Activated T-helper 1 cell treated with anti-CD3 and anti-CD28 coated beads, Interleukin-12 subunit alpha, Interleukin-12 subunit beta, Interleukin-2, Interleukin-4 antibody, amounts not matched to agents 30 ng/mL and 10 ng/mL and 1 ng/mL, durations not matched to agents 14 hours and 24 hours and 36 hours (primary cell): ENCODE measurements around the gene GABRB2. TPM values are rescaled to one million over a fixed set of nuclear protein-coding genes. Genes with fewer than 3 reads are reported as not detected.

Experiments used
- DNase-seq: peaks from one replicate; pipeline ENCODE4 v3.0.0; 2021; ENCODE audit warnings: low spot score
- H3K27ac Mint-ChIP-seq: one replicate; pipeline ENCODE4 v1.8.0; 2021; ENCODE audit warnings: mild to moderate bottlenecking, mixed read lengths
- H3K27me3 Mint-ChIP-seq: one replicate; pipeline ENCODE4 v1.8.0; 2022; ENCODE audit warnings: mild to moderate bottlenecking, moderate library complexity, mixed read lengths; ENCODE audit not compliant: insufficient read depth
- H3K36me3 Mint-ChIP-seq: one replicate; pipeline ENCODE4 v1.8.0; 2021; ENCODE audit warnings: low read depth, mixed read lengths
- H3K4me1 Mint-ChIP-seq: one replicate; pipeline ENCODE4 v1.8.0; 2021; ENCODE audit warnings: low read depth, mixed read lengths
- H3K4me3 Mint-ChIP-seq: one replicate; pipeline ENCODE4 v1.8.0; 2021; ENCODE audit warnings: mild to moderate bottlenecking, moderate library complexity, mixed read lengths
- H3K9me3 Mint-ChIP-seq: one replicate; pipeline ENCODE4 v1.8.0; 2021; ENCODE audit warnings: mixed read lengths
- intact Hi-C: fragments of 100-400 bp; cut with micrococcal nuclease; formaldehyde crosslinking; loops from one replicate; pipeline ENCODE4 v1.15.1; 2024
- total RNA-seq: library from RNA; stranded (reverse); gene quantifications from 2 replicates; pipeline ENCODE4 v1.2.3, GENCODE V29; 2022

GABRB2 gene
- total RNA-seq, 1 donor from 2014 or later: not detected

DNA sequence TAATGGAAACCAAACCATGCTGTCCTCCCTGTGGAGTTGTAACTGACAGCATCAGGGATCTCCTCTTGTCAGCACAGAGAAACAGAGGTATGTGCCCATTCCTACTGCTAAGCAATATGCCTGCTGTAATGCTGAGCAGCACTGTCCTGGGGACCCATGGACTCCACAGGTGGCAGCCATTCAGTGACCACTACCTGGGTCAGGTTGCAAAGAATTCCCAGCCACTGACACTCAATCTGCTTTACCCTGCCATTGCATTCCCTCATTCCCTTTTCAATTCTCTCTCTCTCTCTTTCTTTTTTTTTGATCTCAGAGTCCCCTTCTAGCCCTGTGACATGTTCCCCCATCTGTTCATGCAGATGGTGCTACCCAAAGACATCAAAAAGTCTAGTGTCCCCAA, 104.1 kb downstream of the GABRB2 start:
- Mint-ChIP-seq H3K9me3 (no peaks in the 10 kb centered on the region), H3K4me3 (no peak overlapping the region), H3K27me3 (no peaks in the 10 kb centered on the region), H3K27ac (no peak overlapping the region), H3K36me3 (no peaks in the 10 kb centered on the region), H3K4me1 (no peaks in the 10 kb centered on the region)
- intact Hi-C loops: no loop called here
- DNase-seq: no peak

DNA sequence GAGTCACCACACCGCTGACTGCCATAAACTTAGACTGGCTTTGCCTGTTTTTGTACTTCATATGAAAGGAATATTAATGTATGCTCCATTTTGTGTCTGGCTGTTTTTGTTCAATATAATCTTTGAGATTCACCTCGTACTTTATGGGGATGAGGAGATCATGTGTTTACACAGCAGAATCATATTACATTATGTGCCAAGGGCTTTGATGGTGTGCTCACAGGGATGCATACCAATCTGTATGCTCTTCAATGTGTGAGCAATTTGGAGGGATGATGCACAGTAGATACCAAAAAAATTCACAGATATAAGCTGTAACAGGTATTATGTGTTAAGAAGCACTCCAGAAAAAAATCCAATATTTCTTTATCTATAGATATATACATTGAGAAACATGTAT, 113.7 kb downstream of the GABRB2 start:
- no peaks in the 10 kb centered on the region for H3K9me3 Mint-ChIP-seq
- H3K27me3 Mint-ChIP-seq: no peaks in the 10 kb centered on the region
- H3K4me1 Mint-ChIP-seq: no peaks in the 10 kb centered on the region
- intact Hi-C loops: no loop called here
- H3K4me3 Mint-ChIP-seq: no peak overlapping the region
- no peak for DNase-seq
- H3K36me3 Mint-ChIP-seq: no peaks in the 10 kb centered on the region
- H3K27ac Mint-ChIP-seq: no peak overlapping the region

DNA sequence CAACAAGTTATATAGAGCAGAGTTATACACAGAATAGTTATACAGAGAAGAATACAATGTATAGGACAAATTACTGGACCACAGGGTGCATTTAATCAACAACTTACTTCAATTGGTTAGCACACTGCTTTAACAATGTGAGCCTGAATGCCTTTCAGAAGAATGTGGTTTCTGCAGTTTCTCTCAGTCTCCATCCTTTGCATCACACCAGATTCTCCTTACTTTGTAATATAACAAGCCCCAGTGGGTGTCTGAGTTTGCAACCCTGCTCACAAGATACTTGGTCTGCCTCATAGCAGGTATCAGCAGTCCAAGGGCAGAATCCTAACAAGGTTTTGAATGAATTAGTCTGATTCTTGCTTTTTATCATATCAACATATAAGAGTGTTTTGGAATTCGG, 114.6 kb downstream of the GABRB2 start:
- intact Hi-C loops: no loop called here
- Mint-ChIP-seq H3K27me3 (no peaks in the 10 kb centered on the region), H3K36me3 (no peaks in the 10 kb centered on the region), H3K4me1 (no peaks in the 10 kb centered on the region), H3K4me3 (no peak overlapping the region), H3K9me3 (no peaks in the 10 kb centered on the region), H3K27ac (no peak overlapping the region)
- no peak for DNase-seq

DNA sequence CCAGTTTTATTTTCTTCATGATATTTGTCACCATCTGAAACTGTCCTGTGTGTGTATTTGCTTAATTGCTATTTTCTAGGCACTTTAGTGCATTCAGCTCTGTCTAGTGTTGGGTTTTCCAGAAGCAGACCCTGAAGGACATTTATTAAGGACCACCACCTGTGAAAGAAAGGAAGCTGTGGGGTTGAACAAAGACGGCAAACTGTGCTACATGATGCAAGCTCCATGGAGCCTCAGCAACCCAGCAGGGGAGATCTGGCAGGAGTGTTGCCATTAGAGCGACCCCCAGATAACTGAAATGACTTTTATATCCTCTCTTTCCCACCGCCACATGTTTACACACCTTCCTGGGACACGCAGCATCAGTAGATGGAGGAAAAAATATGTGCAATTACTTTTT, 125.5 kb downstream of the GABRB2 start:
- Mint-ChIP-seq H3K27ac (no peak overlapping the region), H3K36me3 (no peaks in the 10 kb centered on the region), H3K27me3 (no peaks in the 10 kb centered on the region), H3K4me1 (no peaks in the 10 kb centered on the region), H3K9me3 (no peaks in the 10 kb centered on the region), H3K4me3 (no peak overlapping the region)
- intact Hi-C loops: no loop called here
- no peak for DNase-seq

DNA sequence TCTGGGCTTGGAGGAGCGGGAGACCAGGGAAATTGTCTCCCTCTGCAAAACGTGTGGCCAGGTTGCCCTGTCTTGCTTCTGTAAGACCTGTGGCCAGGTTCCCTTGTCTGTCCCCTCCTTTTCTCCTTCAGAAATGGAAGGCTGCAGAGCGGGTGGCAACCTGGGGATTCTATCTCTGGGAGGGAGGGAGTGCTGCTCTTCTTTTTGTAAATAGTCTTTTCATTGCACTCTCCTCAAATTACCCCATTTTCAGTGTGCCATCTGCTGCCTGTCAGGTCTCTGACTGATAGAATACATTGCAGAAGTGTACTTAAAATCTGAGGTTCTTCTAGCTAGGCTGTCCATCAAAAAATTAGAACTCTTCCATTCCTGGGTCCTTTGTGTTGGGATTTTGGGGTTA, 126.0 kb downstream of the GABRB2 start:
- H3K9me3 Mint-ChIP-seq: no peaks in the 10 kb centered on the region
- no peak overlapping the region for H3K27ac Mint-ChIP-seq
- intact Hi-C loops: no loop called here
- H3K4me3 Mint-ChIP-seq: no peak overlapping the region
- H3K4me1 Mint-ChIP-seq: no peaks in the 10 kb centered on the region
- H3K36me3 Mint-ChIP-seq: no peaks in the 10 kb centered on the region
- H3K27me3 Mint-ChIP-seq: no peaks in the 10 kb centered on the region
- no peak for DNase-seq

DNA sequence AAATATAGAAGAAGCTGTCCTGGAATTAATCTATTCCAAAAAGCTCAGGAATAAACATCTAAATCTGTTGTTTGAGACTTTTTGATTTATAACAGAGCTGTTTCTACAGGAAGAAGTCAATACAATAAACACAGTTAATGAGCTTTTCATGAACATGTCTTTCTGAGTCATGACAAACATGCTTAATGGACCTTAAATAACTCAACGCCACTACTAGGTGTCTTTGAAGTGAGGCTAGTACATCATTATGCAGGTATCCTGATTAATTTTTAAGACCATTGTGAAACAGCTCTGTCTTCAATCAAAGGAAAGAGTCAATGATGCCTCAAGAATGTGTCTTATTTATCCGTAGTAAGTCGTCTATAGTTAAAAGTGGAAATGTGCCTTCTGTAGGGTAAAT, 131.6 kb downstream of the GABRB2 start:
- no peak overlapping the region for H3K27ac Mint-ChIP-seq
- no peaks in the 10 kb centered on the region for H3K9me3 Mint-ChIP-seq
- no peak for DNase-seq
- H3K36me3 Mint-ChIP-seq: no peaks in the 10 kb centered on the region
- no peak overlapping the region for H3K4me3 Mint-ChIP-seq
- no peaks in the 10 kb centered on the region for H3K4me1 Mint-ChIP-seq
- no peaks in the 10 kb centered on the region for H3K27me3 Mint-ChIP-seq
- intact Hi-C loops: no loop called here

DNA sequence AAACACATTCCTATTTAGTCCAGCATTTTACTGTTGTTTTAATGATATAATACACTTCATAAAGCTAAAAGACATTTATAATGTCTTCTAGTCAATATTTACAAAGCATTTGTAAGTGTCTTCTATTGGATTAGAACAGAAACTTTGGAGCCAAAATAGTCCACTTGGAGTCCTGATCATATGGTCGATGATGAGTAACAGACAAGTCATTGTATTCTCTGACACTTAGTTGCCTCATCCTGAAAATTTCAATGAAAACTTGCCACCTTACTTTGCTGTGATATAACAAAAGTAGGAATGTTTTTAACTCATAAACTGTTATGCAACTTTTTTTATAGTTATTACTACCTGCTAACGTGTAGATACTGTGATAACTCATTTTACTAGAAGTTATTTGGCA, 132.5 kb downstream of the GABRB2 start:
- Mint-ChIP-seq H3K36me3 (no peaks in the 10 kb centered on the region), H3K27me3 (no peaks in the 10 kb centered on the region), H3K4me1 (no peaks in the 10 kb centered on the region), H3K9me3 (no peaks in the 10 kb centered on the region), H3K4me3 (no peak overlapping the region), H3K27ac (no peak overlapping the region)
- intact Hi-C loops: no loop called here
- DNase-seq: no peak

DNA sequence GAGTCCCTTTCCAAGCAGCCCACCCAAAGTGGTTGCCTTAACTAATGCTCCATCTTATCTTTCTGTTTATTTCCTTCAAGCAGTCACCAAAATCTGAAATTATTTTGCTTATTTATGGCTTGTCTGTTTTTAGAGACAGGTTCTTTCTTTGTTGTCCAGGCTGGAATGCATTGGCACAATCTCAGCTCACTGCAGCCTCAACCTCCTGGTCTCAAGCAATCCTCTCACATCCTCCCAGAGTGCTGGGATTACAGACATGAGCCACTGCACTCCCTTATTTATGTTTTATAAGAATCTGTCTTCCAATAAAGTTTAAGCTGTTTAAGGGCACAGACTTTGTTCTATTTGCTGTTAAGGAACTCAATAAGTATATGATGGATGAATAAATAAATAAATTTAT, 133.7 kb downstream of the GABRB2 start:
- Mint-ChIP-seq H3K27me3 (no peaks in the 10 kb centered on the region), H3K9me3 (no peaks in the 10 kb centered on the region), H3K4me1 (no peaks in the 10 kb centered on the region), H3K36me3 (no peaks in the 10 kb centered on the region), H3K27ac (no peak overlapping the region), H3K4me3 (no peak overlapping the region)
- intact Hi-C loops: no loop called here
- DNase-seq: no peak

DNA sequence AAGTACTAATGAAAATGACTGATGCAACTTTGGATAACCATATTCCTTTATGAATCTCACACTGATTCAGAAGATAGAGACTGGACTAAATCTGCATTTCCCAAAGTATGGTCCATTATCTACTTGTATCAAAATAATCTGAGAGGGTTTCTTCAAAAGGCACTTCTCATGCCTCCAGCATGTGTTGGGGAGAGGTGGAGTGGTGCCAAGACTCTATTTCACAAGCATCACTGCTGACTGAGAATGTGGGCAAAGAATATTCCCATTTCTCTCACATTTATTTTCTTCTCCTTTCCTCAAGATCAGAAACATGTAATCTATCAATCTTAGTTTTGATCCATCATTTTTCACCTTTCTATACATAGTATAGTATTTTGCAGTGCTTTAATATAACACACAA, 135.4 kb downstream of the GABRB2 start:
- Mint-ChIP-seq H3K4me3 (no peak overlapping the region), H3K27me3 (no peaks in the 10 kb centered on the region), H3K4me1 (no peaks in the 10 kb centered on the region), H3K27ac (no peak overlapping the region), H3K36me3 (no peaks in the 10 kb centered on the region), H3K9me3 (no peaks in the 10 kb centered on the region)
- DNase-seq: no peak
- intact Hi-C loops: no loop called here

DNA sequence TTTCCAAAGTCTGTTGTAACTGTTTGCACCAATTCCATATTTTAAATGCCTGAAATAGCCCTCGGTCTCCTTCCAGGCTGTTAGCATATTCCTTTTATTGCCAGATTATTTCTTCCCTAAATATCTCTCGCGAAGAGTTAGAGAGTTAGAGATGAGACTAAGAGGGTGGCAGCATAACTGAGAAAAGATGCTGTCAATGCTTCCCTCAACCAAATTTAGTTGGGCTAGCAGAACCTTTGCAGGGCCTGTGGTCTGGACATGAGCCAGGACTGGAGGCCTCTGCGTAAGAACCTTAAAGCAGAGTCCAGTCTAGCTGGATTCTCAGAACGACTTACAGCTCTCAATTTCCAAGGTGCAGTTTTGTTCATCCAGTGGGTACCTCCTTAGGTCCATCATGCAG, 135.9 kb downstream of the GABRB2 start:
- no peaks in the 10 kb centered on the region for H3K4me1 Mint-ChIP-seq
- no peak overlapping the region for H3K4me3 Mint-ChIP-seq
- H3K27me3 Mint-ChIP-seq: no peaks in the 10 kb centered on the region

DNA sequence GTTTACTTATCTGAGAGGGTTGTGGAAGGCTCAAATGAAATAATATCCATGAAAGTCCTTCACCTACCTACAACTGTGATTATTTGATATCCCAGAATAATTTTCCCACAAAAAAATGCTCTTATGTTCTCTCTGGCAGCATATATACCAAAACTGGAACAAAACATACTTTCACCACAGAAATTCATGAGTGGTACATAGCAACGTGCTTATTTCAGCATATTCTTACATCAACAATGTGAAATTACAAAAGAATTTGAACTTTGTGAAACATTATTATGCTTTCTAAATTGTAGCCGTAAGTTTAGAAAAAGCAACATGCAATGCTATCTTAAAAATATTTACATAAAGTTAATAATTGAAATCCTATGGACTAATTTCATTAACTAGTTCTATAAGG, 137.1 kb downstream of the GABRB2 start:
- Mint-ChIP-seq H3K9me3 (no peaks in the 10 kb centered on the region), H3K27ac (no peak overlapping the region), H3K4me1 (no peaks in the 10 kb centered on the region), H3K4me3 (no peak overlapping the region), H3K27me3 (no peaks in the 10 kb centered on the region), H3K36me3 (no peaks in the 10 kb centered on the region)
- no peak for DNase-seq
- intact Hi-C loops: no loop called here

More for the DNA sequence above, 135.9 kb downstream of the GABRB2 start:
- no peak for DNase-seq
- H3K27ac Mint-ChIP-seq: no peak overlapping the region
- intact Hi-C loops: no loop called here
- no peaks in the 10 kb centered on the region for H3K36me3 Mint-ChIP-seq
- no peaks in the 10 kb centered on the region for H3K9me3 Mint-ChIP-seq

DNA sequence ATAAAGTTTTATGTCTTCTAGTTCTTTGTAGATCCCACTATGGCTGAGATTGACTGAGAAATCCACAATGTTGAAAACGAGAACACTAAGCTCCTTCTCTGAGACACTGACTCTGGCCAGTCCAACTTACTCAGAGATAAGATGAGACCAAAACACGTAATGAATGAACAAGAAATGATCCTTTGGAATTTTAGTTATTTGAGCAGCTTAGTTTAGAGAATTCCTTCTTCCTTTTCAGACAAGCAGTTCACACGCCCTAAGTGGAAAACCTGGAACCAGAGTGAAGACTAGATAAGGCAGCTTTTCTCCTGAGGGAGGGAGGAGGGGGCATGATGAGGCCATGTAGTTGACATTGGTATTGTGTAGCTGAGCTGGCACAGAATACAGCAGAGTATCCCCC, 139.6 kb downstream of the GABRB2 start:
- Mint-ChIP-seq H3K9me3 (no peaks in the 10 kb centered on the region), H3K27me3 (no peaks in the 10 kb centered on the region), H3K4me1 (no peaks in the 10 kb centered on the region), H3K36me3 (no peaks in the 10 kb centered on the region), H3K27ac (no peak overlapping the region), H3K4me3 (no peak overlapping the region)
- DNase-seq: no peak
- intact Hi-C loops: no loop called here

DNA sequence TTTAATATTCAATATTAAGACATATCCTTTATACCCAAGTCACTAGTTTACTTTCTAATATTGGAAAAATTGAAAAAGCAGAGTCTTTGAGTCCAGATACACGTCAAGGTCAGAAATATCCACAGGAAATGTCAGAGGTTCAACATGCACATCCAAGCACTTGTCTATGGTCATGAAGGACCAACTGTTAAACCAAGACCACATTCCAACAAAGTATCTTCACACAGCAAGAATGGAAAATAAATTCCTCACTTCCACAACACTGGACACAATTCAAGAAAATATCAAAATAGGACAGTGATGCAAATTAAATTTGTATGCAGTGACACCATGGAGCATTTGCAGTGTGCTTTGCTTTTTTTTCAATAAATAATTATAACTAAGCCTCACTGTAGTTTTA, 142.5 kb downstream of the GABRB2 start:
- Mint-ChIP-seq H3K4me1 (no peaks in the 10 kb centered on the region), H3K36me3 (no peaks in the 10 kb centered on the region), H3K27ac (no peak overlapping the region), H3K4me3 (no peak overlapping the region), H3K9me3 (no peaks in the 10 kb centered on the region), H3K27me3 (no peaks in the 10 kb centered on the region)
- DNase-seq: no peak
- intact Hi-C loops: no loop called here

DNA sequence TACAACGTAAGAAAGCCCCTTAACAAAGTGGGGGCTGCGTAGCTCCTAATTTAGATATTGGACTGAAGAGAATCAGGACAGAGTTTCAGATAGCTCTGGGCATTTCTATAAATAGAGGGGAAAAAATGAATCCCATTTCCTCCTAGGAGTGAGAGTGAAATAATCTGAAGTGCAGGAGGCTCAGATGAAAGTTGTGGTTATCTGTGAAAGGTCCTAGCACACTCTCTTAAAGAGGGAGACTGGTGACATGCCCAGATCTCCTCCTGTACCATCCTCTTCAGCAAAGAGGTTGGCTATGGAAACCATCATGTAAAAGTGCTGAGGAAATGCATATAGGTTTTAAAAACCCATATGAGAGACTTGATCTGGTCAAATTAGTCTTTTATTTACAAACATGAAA, 143.4 kb downstream of the GABRB2 start:
- intact Hi-C loops: no loop called here
- no peak for DNase-seq
- no peak overlapping the region for H3K4me3 Mint-ChIP-seq
- no peaks in the 10 kb centered on the region for H3K9me3 Mint-ChIP-seq
- H3K36me3 Mint-ChIP-seq: no peaks in the 10 kb centered on the region
- no peak overlapping the region for H3K27ac Mint-ChIP-seq
- H3K27me3 Mint-ChIP-seq: no peaks in the 10 kb centered on the region
- H3K4me1 Mint-ChIP-seq: no peaks in the 10 kb centered on the region
